ENCODE data around the gene SMPDL3B.

GRCh38 chr1:27940297-27940696, 5.5 kb downstream of the SMPDL3B start:
- no peak for TF ChIP-seq CTCF (IDR thresholded peaks at IDR 0.05)
- no peak for TF ChIP-seq EP300 (IDR thresholded peaks at IDR 0.05)
- TF ChIP-seq POLR2A (IDR thresholded peaks at IDR 0.05): no peak

Data from tibial nerve (tissue), 4 donors.